WTC11 (cell line): ENCODE results near the gene TAF1D. TPM values are rescaled to one million over a fixed set of nuclear protein-coding genes. Genes with fewer than 3 reads are reported as not detected.

Experiments used
- ATAC-seq: fragments of 200-7000 bp; cut with Tn5 transposase; 2 replicates; pipeline ENCODE4 v1.10.0; 2021; ENCODE audit warnings: mild to moderate bottlenecking, moderate library complexity
- CTCF ChIA-PET: fragments of 300-600 bp; sonication (Branson Sonifier 250); formaldehyde crosslinking; loops from one replicate; lab custom pipeline; 2021; ENCODE audit warnings: antibody characterized with exemption; lab: Charles Lee
- POLR2A ChIA-PET: fragments of 350-600 bp; sonication (Branson Sonifier 250); formaldehyde crosslinking; loops from one replicate; lab custom pipeline; 2021; ENCODE audit warnings: antibody characterized with exemption; lab: Charles Lee
- DNase-seq: peaks from one replicate; pipeline ENCODE4 v3.0.0; 2021; ENCODE audit warnings: low spot score
- H3K27ac Mint-ChIP-seq: 2 replicates; pipeline ENCODE4 v1.8.0; 2021; ENCODE audit warnings: mixed read lengths
- H3K27me3 Mint-ChIP-seq: 2 replicates; pipeline ENCODE4 v1.8.0; 2021; ENCODE audit warnings: low read depth, mild to moderate bottlenecking, moderate library complexity, mixed read lengths
- H3K36me3 Mint-ChIP-seq: 2 replicates; pipeline ENCODE4 v1.8.0; 2021; ENCODE audit warnings: mixed read lengths
- H3K4me1 Mint-ChIP-seq: 2 replicates; pipeline ENCODE4 v1.8.0; 2022; ENCODE audit warnings: mixed read lengths
- H3K4me3 Mint-ChIP-seq: 2 replicates; pipeline ENCODE4 v1.8.0; 2021; ENCODE audit warnings: mild to moderate bottlenecking, moderate library complexity, mixed read lengths
- H3K9me3 Mint-ChIP-seq: 2 replicates; pipeline ENCODE4 v1.8.0; 2021; ENCODE audit warnings: mixed read lengths
- ELF4 ChIP-seq: sonication (generic); formaldehyde crosslinking; IDR thresholded peaks from 2 replicates; pipeline ENCODE4 v1.8.1; 2022; ENCODE audit warnings: low read depth, mild to moderate bottlenecking, moderate library complexity, missing genetic modification reagents
- EMX1 ChIP-seq: fragments of 250-450 bp; sonication (Bioruptor Pico); IDR thresholded peaks from 2 replicates; pipeline ENCODE4 v1.8.0; 2021; ENCODE audit warnings: mild to moderate bottlenecking
- ESRRA ChIP-seq: sonication (generic); formaldehyde crosslinking; IDR thresholded peaks from 2 replicates; pipeline ENCODE4 v1.8.1; 2022; ENCODE audit warnings: mild to moderate bottlenecking, missing genetic modification reagents, borderline replicate concordance
- IRF2 ChIP-seq: sonication (generic); formaldehyde crosslinking; IDR thresholded peaks from 2 replicates; pipeline ENCODE4 v1.8.0; 2022; ENCODE audit warnings: low read depth, missing genetic modification reagents, borderline replicate concordance
- JUN ChIP-seq: sonication (generic); formaldehyde crosslinking; IDR thresholded peaks from 2 replicates; pipeline ENCODE4 v1.8.0; 2023; ENCODE audit warnings: mild to moderate bottlenecking, missing genetic modification reagents
- KAT7 ChIP-seq: sonication (generic); formaldehyde crosslinking; IDR thresholded peaks from 2 replicates; pipeline ENCODE4 v1.8.1; 2023; ENCODE audit warnings: missing genetic modification reagents, mild to moderate bottlenecking, borderline replicate concordance
- NFATC4 ChIP-seq: fragments of 250-450 bp; sonication (Bioruptor Pico); IDR thresholded peaks from 2 replicates; pipeline ENCODE4 v1.9.0; 2021; ENCODE audit warnings: mild to moderate bottlenecking
- NFE2L1 ChIP-seq: sonication (generic); formaldehyde crosslinking; IDR thresholded peaks from 2 replicates; pipeline ENCODE4 v1.8.1; 2023; ENCODE audit warnings: missing genetic modification reagents
- RELA ChIP-seq: sonication (generic); formaldehyde crosslinking; IDR thresholded peaks from 2 replicates; pipeline ENCODE4 v1.8.1; 2022; ENCODE audit warnings: missing genetic modification reagents, mild to moderate bottlenecking, borderline replicate concordance
- RORB ChIP-seq: fragments of 250-450 bp; sonication (Bioruptor Pico); IDR thresholded peaks from 2 replicates; pipeline ENCODE4 v1.9.0; 2021; ENCODE audit warnings: mild to moderate bottlenecking
- SMAD3 ChIP-seq: sonication (generic); formaldehyde crosslinking; IDR thresholded peaks from 2 replicates; pipeline ENCODE4 v1.8.0; 2022; ENCODE audit warnings: missing genetic modification reagents, mild to moderate bottlenecking, borderline replicate concordance
- ZNF396 ChIP-seq: fragments of 250-450 bp; sonication (Bioruptor Pico); IDR thresholded peaks from 2 replicates; pipeline ENCODE4 v1.8.0; 2021; ENCODE audit warnings: mild to moderate bottlenecking, moderate library complexity, borderline replicate concordance
- total RNA-seq: library from RNA; stranded (reverse); gene quantifications from 3 replicates; pipeline ENCODE4 v1.2.3, GENCODE V29; 2021
- TF ChIP-seq, protein P1 (sequence below): sonication (generic); formaldehyde crosslinking; IDR thresholded peaks from 2 replicates; pipeline ENCODE4 v1.8.1; 2023; ENCODE audit warnings: mild to moderate bottlenecking, missing genetic modification reagents
- TF ChIP-seq, protein P2 (sequence below): fragments of 250-450 bp; sonication (Bioruptor Pico); IDR thresholded peaks from 2 replicates; pipeline ENCODE4 v1.9.0; 2021; ENCODE audit warnings: mild to moderate bottlenecking
- TF ChIP-seq, protein P3 (sequence below): sonication (generic); formaldehyde crosslinking; conservative IDR thresholded peaks from 2 replicates; pipeline ENCODE4 v1.8.1; 2022; ENCODE audit warnings: mild to moderate bottlenecking, missing genetic modification reagents
- TF ChIP-seq, protein P4 (sequence below): fragments of 250-450 bp; sonication (Bioruptor Pico); IDR thresholded peaks from 2 replicates; pipeline ENCODE4 v1.8.0; 2021; ENCODE audit warnings: mild to moderate bottlenecking
- TF ChIP-seq, protein P5 (sequence below): fragments of 250-450 bp; sonication (Bioruptor Pico); conservative IDR thresholded peaks from 2 replicates; pipeline ENCODE4 v1.9.0; 2021; ENCODE audit warnings: mild to moderate bottlenecking
- TF ChIP-seq, protein P6 (sequence below): sonication (generic); formaldehyde crosslinking; IDR thresholded peaks from 2 replicates; pipeline ENCODE4 v1.8.0; 2022; ENCODE audit warnings: mild to moderate bottlenecking, missing genetic modification reagents

The TAF1D gene
- total RNA-seq, 1 experiment from 2014 or later = 223 TPM

DNA sequence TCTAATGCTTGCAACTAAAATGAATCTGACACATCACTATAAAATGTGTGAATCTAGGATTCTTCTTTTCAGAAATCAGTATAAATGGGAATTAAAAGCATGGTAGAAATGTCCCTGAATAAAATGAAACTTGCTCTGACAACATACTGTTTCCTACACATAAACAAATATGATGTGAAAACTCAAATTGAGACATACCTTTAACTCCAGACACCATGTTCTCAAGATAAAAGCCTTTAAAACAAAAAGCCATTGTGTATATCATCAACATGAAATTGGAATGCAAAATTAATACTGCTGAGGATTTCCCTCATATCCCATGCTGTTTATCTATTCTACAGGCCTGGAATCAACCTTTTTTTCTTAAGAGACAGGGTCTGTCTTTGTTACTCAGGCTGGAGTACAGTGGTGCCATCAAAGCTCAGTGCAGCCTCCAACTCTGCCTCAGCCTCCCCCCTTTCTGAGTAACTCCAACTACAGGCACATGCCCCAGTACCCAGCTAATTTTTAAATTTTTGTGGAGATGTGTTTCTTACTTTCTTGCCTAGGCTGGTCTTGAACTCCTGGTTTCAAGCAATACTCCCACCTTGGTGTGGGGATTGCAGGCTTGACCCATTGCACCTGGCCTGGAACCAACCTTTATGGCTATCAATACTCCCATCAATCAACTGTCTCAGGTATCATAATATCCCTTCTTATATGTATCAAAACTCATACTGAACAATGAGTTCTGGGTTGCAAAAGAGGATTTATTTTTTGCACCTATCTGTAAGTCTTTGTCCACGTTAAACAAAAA, 6.7 kb downstream of the TAF1D start (continued):
- TF ChIP-seq ZNF396 (CRISPR knock-in tag) = no peak
- no peak for TF ChIP-seq JUN (CRISPR knock-in tag)
- TF ChIP-seq, protein P1, sequence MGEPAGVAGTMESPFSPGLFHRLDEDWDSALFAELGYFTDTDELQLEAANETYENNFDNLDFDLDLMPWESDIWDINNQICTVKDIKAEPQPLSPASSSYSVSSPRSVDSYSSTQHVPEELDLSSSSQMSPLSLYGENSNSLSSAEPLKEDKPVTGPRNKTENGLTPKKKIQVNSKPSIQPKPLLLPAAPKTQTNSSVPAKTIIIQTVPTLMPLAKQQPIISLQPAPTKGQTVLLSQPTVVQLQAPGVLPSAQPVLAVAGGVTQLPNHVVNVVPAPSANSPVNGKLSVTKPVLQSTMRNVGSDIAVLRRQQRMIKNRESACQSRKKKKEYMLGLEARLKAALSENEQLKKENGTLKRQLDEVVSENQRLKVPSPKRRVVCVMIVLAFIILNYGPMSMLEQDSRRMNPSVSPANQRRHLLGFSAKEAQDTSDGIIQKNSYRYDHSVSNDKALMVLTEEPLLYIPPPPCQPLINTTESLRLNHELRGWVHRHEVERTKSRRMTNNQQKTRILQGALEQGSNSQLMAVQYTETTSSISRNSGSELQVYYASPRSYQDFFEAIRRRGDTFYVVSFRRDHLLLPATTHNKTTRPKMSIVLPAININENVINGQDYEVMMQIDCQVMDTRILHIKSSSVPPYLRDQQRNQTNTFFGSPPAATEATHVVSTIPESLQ = no peak
- TF ChIP-seq, all 79 proteins: peak for 6

DNA sequence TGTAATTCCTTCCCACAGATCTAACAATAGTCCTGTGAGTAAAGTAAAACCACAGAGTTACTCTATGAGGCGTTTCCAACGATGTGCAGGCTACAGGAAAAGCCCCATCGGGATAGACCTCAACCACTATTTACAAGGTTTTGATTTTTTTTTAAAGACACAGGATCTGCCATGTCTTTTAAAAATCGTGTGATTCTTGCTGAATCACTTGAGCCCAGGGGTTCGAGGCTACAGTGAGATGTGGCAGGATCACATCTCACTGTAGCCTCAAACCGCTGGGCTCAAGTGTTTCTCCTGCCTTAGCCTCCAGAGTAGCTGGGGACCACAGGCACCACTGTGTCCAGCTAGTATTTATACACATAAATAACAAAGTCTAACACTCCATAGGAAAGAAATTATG, 7.8 kb downstream of the TAF1D start:
- DNase-seq (no peak), ATAC-seq (no peak)
- H3K36me3 Mint-ChIP-seq = peaks cover 98% of the 10 kb centered on the region
- POLR2A ChIA-PET = interaction anchor here (1.4 kb wide), 1 partner anchor 8 kb away, joined by 6 read pairs; the partner anchor contains the start of genes C11orf54 and TAF1D
- TF ChIP-seq RELA (CRISPR knock-in tag) = no peak
- TF ChIP-seq SMAD3 (CRISPR knock-in tag) = no peak
- TF ChIP-seq, protein P2, sequence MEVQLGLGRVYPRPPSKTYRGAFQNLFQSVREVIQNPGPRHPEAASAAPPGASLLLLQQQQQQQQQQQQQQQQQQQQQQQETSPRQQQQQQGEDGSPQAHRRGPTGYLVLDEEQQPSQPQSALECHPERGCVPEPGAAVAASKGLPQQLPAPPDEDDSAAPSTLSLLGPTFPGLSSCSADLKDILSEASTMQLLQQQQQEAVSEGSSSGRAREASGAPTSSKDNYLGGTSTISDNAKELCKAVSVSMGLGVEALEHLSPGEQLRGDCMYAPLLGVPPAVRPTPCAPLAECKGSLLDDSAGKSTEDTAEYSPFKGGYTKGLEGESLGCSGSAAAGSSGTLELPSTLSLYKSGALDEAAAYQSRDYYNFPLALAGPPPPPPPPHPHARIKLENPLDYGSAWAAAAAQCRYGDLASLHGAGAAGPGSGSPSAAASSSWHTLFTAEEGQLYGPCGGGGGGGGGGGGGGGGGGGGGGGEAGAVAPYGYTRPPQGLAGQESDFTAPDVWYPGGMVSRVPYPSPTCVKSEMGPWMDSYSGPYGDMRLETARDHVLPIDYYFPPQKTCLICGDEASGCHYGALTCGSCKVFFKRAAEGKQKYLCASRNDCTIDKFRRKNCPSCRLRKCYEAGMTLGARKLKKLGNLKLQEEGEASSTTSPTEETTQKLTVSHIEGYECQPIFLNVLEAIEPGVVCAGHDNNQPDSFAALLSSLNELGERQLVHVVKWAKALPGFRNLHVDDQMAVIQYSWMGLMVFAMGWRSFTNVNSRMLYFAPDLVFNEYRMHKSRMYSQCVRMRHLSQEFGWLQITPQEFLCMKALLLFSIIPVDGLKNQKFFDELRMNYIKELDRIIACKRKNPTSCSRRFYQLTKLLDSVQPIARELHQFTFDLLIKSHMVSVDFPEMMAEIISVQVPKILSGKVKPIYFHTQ (CRISPR knock-in tag) = 0 out of 2 replicates have a peak, but pooled peaks have one; percentile 55
- no peak overlapping the region for H3K4me3 Mint-ChIP-seq
- no peaks in the 10 kb centered on the region for H3K9me3 Mint-ChIP-seq
- CTCF ChIA-PET = no interaction called here
- peaks cover 32% of the 10 kb centered on the region for H3K4me1 Mint-ChIP-seq
- H3K27ac Mint-ChIP-seq = peak overlapping the region; percentile 63
- H3K27me3 Mint-ChIP-seq = no peaks in the 10 kb centered on the region

DNA sequence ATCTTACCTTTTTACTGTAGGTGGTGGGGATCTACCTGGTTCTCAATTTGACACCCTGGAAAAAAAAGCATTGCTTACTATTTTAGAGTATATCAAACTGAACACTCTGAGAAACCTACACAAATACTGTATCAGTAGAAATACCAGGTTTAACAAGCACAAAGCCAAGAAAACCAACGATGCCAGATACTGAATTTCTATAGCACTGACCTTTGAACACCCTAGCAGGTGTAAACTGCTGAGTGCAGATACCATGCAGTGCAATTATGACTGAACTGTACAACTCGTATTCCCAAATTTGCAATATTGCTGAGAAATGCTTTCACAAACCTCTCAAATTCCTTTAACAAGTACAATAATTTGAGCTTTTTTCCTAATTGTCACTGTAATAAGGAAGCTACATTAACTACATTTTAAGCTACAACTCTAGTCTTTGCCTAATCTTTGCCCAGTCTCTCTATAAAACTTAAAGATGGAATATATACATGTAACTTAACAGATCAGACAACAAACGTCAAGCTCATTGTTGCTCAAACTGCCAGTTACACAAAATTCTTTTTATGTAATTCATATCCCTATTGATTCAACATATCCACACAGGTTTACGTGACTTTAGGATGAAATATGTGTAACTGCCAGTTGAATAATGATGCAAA, 8.9 kb downstream of the TAF1D start:
- peaks cover 91% of the 10 kb centered on the region for H3K36me3 Mint-ChIP-seq
- H3K27me3 Mint-ChIP-seq = no peaks in the 10 kb centered on the region
- CTCF ChIA-PET = no interaction called here
- POLR2A ChIA-PET = interaction anchor here (0.6 to 1.4 kb wide), 2 partner anchors 9 to 50 kb away, joined by 4 to 6 read pairs; partner anchors contain the start of genes C11orf54 and TAF1D
- 0 out of 2 replicates have a peak overlapping the region, but pooled peaks have one; percentile 48 for H3K27ac Mint-ChIP-seq
- ATAC-seq (no peak), DNase-seq (no peak)
- H3K4me1 Mint-ChIP-seq = peaks cover 21% of the 10 kb centered on the region
- no peaks in the 10 kb centered on the region for H3K9me3 Mint-ChIP-seq
- H3K4me3 Mint-ChIP-seq = no peak overlapping the region
- TF ChIP-seq NFATC4 (CRISPR knock-in tag) (0 out of 2 replicates have a peak, but pooled peaks have one; percentile 62), NFE2L1 (CRISPR knock-in tag) (no peak), KAT7 (no peak), IRF2 (CRISPR knock-in tag) (no peak), EMX1 (CRISPR knock-in tag) (no peak), ESRRA (no peak), RORB (no peak), ELF4 (CRISPR knock-in tag) (no peak)
- TF ChIP-seq, protein P3, sequence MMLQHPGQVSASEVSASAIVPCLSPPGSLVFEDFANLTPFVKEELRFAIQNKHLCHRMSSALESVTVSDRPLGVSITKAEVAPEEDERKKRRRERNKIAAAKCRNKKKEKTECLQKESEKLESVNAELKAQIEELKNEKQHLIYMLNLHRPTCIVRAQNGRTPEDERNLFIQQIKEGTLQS (CRISPR knock-in tag) = no peak
- TF ChIP-seq, protein P4, sequence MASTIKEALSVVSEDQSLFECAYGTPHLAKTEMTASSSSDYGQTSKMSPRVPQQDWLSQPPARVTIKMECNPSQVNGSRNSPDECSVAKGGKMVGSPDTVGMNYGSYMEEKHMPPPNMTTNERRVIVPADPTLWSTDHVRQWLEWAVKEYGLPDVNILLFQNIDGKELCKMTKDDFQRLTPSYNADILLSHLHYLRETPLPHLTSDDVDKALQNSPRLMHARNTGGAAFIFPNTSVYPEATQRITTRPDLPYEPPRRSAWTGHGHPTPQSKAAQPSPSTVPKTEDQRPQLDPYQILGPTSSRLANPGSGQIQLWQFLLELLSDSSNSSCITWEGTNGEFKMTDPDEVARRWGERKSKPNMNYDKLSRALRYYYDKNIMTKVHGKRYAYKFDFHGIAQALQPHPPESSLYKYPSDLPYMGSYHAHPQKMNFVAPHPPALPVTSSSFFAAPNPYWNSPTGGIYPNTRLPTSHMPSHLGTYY (CRISPR knock-in tag) = 0 out of 2 replicates have a peak, but pooled peaks have one; percentile 55
- TF ChIP-seq, protein P5, sequence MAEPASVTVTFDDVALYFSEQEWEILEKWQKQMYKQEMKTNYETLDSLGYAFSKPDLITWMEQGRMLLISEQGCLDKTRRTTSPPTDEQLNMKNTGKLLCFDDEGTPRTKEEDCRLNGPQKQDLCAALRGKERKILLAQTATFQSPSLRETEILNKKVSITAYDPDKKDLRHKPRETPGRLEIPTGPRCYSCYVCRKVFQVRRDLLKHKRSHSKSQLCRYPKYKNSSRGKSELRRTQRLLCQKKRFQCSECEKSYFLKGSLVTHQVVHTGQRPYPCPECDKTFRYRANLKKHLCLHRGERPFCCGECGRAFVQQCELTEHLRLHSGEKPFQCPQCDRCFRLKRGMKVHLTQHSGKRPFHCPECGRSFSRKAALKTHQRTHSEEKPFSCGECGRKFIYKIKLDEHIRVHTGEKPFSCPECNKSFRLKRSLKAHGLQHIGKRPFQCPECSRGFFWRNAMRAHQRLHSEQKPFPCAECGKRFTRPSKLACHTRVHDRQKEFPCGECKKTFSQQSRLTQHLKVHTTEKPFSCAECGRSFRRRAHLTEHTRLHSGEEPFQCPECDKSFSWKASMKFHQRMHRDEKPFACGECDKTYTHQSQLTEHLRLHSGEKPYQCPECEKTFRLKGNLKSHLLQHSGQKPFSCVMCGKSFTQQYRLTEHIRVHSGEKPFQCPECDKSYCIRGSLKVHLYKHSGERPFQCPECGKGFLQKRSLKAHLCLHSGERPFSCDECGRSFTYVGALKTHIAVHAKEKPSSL (CRISPR knock-in tag) = peak; percentile 46
- TF ChIP-seq, protein P6, sequence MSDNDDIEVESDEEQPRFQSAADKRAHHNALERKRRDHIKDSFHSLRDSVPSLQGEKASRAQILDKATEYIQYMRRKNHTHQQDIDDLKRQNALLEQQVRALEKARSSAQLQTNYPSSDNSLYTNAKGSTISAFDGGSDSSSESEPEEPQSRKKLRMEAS (CRISPR knock-in tag) = no peak
- TF ChIP-seq, protein P2 (CRISPR knock-in tag) = no peak
